Astrocyte (in vitro differentiated cells and primary cell): ENCODE results near the gene CSNK2A1. TPM values are rescaled to one million over a fixed set of nuclear protein-coding genes. Genes with fewer than 3 reads are reported as not detected.

Experiments used
- DNase-seq: peaks from one replicate; pipeline ENCODE4 v3.0.0-alpha.2; 2010; ENCODE audit warnings: low read depth
- FAIRE-seq: peaks from 2 replicates; lab custom pipeline; 2011; peaks lifted over from hg19 to GRCh38; lab: Jason Lieb, UNC
- H2AFZ ChIP-seq: 2 replicates; pipeline ENCODE4 v1.6.0; 2012; ENCODE audit warnings: low read depth, low read length, inconsistent platforms
- H3K27ac ChIP-seq: 2 replicates; pipeline ENCODE4 v1.5.1; 2011; ENCODE audit warnings: low read depth, low read length, inconsistent platforms
- H3K27me3 ChIP-seq: 2 replicates; pipeline ENCODE4 v1.6.0; 2011; ENCODE audit warnings: low read length, inconsistent platforms; ENCODE audit not compliant: insufficient read depth
- H3K36me3 ChIP-seq: 2 replicates; pipeline ENCODE4 v1.5.1; 2011; ENCODE audit warnings: low read length, inconsistent platforms; ENCODE audit not compliant: insufficient read depth
- H3K4me1 ChIP-seq: 2 replicates; pipeline ENCODE4 v1.5.1; 2011; ENCODE audit warnings: low read length, inconsistent platforms; ENCODE audit not compliant: insufficient read depth
- H3K4me2 ChIP-seq: 2 replicates; pipeline ENCODE4 v1.6.0; 2012; ENCODE audit warnings: low read length, inconsistent platforms
- H3K4me3 ChIP-seq: 2 replicates; pipeline ENCODE4 v1.5.1; 2011; ENCODE audit warnings: low read depth, mild to moderate bottlenecking, low read length, inconsistent platforms; ENCODE audit not compliant: insufficient read depth
- H3K79me2 ChIP-seq: 2 replicates; pipeline ENCODE4 v1.6.0; 2012; ENCODE audit warnings: mild to moderate bottlenecking, low read length, inconsistent platforms; ENCODE audit not compliant: insufficient read depth
- H3K9ac ChIP-seq: 2 replicates; pipeline ENCODE4 v1.6.0; 2012; ENCODE audit warnings: mild to moderate bottlenecking, low read length, inconsistent platforms
- H3K9me3 ChIP-seq: 2 replicates; pipeline ENCODE4 v1.5.1; 2012; ENCODE audit warnings: low read depth, mild to moderate bottlenecking, low read length, inconsistent platforms; ENCODE audit not compliant: insufficient read depth
- H4K20me1 ChIP-seq: 2 replicates; pipeline ENCODE4 v1.6.0; 2012; ENCODE audit warnings: low read length, inconsistent platforms; ENCODE audit not compliant: insufficient read depth
- H3K27ac Mint-ChIP-seq: one replicate; pipeline ENCODE4 v1.8.0; 2021; ENCODE audit warnings: mild to moderate bottlenecking, mixed read lengths; ENCODE audit not compliant: unreplicated experiment
- H3K27me3 Mint-ChIP-seq: one replicate; pipeline ENCODE4 v1.8.0; 2021; ENCODE audit warnings: low read depth, mixed read lengths; ENCODE audit not compliant: unreplicated experiment
- H3K36me3 Mint-ChIP-seq: one replicate; pipeline ENCODE4 v1.8.0; 2021; ENCODE audit warnings: low read depth, mixed read lengths; ENCODE audit not compliant: unreplicated experiment
- H3K4me1 Mint-ChIP-seq: one replicate; pipeline ENCODE4 v1.8.0; 2021; ENCODE audit warnings: low read depth, mixed read lengths; ENCODE audit not compliant: unreplicated experiment
- H3K4me3 Mint-ChIP-seq: one replicate; pipeline ENCODE4 v1.8.0; 2021; ENCODE audit warnings: mild to moderate bottlenecking, moderate library complexity, mixed read lengths; ENCODE audit not compliant: unreplicated experiment
- H3K9me3 Mint-ChIP-seq: one replicate; pipeline ENCODE4 v1.8.0; 2021; ENCODE audit warnings: mild to moderate bottlenecking, mixed read lengths; ENCODE audit not compliant: unreplicated experiment
- EZH2 ChIP-seq: IDR thresholded peaks from 2 replicates; pipeline ENCODE4 v1.6.1; 2012; ENCODE audit warnings: mild to moderate bottlenecking, low read length, inconsistent platforms; ENCODE audit not compliant: insufficient read depth
- total RNA-seq: library from RNA; stranded (reverse); gene quantifications from 2 replicates; pipeline ENCODE4 v1.2.1, GENCODE V29; 2021
- TF ChIP-seq, protein P1 (sequence below): IDR thresholded peaks from 2 replicates; pipeline ENCODE4 v1.5.1; 2011; ENCODE audit warnings: low read depth, mild to moderate bottlenecking, inconsistent platforms, low read length, moderate library complexity; ENCODE audit not compliant: insufficient read depth

CSNK2A1 gene
- total RNA-seq, 1 donor from 2014 or later, result 226 TPM

DNA sequence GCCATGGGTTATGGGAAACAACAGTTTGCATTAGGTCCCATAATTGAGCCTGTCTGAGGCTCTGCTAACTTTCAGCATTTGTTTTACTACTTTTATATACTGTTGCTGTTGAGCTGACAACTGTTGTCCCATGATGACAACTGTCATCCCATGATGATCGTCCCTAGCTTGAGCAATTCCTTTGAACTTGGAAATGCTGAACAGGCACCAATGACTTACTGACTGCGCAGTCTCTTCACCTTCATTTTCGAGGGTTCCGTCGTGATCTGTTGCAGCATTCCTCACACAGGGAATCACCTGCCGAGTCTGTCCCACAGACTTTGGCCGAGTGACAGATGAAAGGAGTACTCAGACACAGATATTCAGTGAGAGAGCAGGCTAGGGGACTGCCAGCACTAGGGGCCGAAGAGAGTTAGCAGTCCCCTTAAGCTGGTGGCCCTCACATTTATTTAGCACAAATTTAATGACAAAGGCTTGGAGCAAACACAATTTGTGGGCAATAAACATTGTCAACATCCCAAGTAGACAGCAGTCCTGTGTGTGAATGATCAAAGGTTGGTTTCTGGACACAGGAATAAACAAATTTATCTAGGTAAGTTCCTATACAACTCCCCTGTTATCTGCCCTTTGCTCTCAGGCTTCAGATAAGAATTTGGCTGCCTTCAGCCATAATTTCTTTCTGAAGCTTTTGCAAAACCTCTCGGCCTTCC, 71.3 kb downstream of the CSNK2A1 start:
- no peak for FAIRE-seq
- Mint-ChIP-seq H3K36me3 (peaks cover 36% of the 10 kb centered on the region), H3K27ac (no peak overlapping the region), H3K4me3 (no peak overlapping the region), H3K4me1 (peaks cover 4% of the 10 kb centered on the region), H3K9me3 (peaks cover 35% of the 10 kb centered on the region), H3K27me3 (peaks cover 2% of the 10 kb centered on the region)
- no peak for TF ChIP-seq EZH2
- TF ChIP-seq, protein P1, sequence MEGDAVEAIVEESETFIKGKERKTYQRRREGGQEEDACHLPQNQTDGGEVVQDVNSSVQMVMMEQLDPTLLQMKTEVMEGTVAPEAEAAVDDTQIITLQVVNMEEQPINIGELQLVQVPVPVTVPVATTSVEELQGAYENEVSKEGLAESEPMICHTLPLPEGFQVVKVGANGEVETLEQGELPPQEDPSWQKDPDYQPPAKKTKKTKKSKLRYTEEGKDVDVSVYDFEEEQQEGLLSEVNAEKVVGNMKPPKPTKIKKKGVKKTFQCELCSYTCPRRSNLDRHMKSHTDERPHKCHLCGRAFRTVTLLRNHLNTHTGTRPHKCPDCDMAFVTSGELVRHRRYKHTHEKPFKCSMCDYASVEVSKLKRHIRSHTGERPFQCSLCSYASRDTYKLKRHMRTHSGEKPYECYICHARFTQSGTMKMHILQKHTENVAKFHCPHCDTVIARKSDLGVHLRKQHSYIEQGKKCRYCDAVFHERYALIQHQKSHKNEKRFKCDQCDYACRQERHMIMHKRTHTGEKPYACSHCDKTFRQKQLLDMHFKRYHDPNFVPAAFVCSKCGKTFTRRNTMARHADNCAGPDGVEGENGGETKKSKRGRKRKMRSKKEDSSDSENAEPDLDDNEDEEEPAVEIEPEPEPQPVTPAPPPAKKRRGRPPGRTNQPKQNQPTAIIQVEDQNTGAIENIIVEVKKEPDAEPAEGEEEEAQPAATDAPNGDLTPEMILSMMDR, result no peak
- Histone ChIP-seq H3K9ac (no peak overlapping the region), H3K4me3 (no peak overlapping the region), H4K20me1 (peaks cover 3% of the 10 kb centered on the region), H3K9me3 (peaks cover 3% of the 10 kb centered on the region), H3K4me1 (no peaks in the 10 kb centered on the region), H3K4me2 (no peak overlapping the region), H3K36me3 (peaks cover 6% of the 10 kb centered on the region), H3K27me3 (peaks cover under 1% of the 10 kb centered on the region), H3K27ac (no peak overlapping the region), H2AFZ (no peak overlapping the region), H3K79me2 (no peaks in the 10 kb centered on the region)
- no peak for DNase-seq

DNA sequence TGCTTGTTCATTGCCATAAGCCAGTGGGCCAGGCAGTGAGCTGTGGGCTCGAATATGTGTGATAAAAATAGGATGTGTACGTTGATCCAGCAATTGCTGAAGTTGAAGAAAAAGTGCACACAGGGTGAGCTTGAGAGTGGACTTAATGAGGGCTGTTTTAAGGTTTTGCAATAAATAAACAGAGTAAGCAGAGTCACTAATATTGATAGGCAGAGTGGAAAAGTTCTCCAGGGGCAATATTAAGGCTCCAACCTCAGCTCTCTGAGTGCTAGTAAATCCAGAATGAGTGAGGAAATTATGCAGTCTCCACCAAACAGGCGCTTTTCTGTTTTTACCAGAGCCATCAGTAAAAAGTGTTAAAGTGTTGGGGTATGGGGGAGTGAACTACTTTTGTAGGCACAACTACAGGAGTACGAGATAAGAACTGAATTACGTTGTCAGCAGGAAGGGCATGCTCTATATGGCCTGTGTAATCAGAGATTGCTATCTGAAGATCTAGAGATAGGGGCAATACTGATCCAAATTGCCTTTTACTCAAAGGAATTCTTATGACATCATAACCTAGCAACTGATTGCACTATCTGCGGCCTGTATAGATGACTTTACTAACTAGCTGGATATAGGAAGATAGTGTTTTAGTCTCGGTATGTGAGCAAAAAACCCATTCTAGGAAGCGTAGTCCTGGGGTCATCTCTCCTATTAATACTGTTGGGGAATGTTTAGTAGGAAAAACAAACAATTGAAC, 73.7 kb downstream of the CSNK2A1 start:
- no peak overlapping the region for H3K27ac Mint-ChIP-seq
- Histone ChIP-seq H3K79me2 (no peaks in the 10 kb centered on the region), H3K27me3 (peaks cover 2% of the 10 kb centered on the region), H3K4me1 (no peaks in the 10 kb centered on the region), H3K27ac (no peak overlapping the region), H3K36me3 (peaks cover 4% of the 10 kb centered on the region), H3K4me2 (no peak overlapping the region), H4K20me1 (no peaks in the 10 kb centered on the region), H3K4me3 (no peak overlapping the region), H3K9me3 (peaks cover 3% of the 10 kb centered on the region), H2AFZ (no peak overlapping the region), H3K9ac (no peak overlapping the region)
- peaks cover 36% of the 10 kb centered on the region for H3K9me3 Mint-ChIP-seq
- H3K36me3 Mint-ChIP-seq, result peaks cover 25% of the 10 kb centered on the region
- TF ChIP-seq, protein P1, result no peak
- TF ChIP-seq EZH2, result no peak
- peaks cover 3% of the 10 kb centered on the region for H3K27me3 Mint-ChIP-seq
- H3K4me3 Mint-ChIP-seq, result no peak overlapping the region
- no peak for DNase-seq
- FAIRE-seq, result no peak
- H3K4me1 Mint-ChIP-seq, result peaks cover 2% of the 10 kb centered on the region
